ENCODE data around the gene CCHCR1. TPM values are rescaled to one million over a fixed set of nuclear protein-coding genes. Genes with fewer than 3 reads are reported as not detected.
"Not testable (repeated sequence)": the region's sequence is repeated elsewhere in the genome, so short reads cannot be mapped to it uniquely, and the experiment has no call there.

Gene CCHCR1
- total RNA-seq, 2 donors from 2014 or later, result 9.6 to 13.4 TPM

DNA sequence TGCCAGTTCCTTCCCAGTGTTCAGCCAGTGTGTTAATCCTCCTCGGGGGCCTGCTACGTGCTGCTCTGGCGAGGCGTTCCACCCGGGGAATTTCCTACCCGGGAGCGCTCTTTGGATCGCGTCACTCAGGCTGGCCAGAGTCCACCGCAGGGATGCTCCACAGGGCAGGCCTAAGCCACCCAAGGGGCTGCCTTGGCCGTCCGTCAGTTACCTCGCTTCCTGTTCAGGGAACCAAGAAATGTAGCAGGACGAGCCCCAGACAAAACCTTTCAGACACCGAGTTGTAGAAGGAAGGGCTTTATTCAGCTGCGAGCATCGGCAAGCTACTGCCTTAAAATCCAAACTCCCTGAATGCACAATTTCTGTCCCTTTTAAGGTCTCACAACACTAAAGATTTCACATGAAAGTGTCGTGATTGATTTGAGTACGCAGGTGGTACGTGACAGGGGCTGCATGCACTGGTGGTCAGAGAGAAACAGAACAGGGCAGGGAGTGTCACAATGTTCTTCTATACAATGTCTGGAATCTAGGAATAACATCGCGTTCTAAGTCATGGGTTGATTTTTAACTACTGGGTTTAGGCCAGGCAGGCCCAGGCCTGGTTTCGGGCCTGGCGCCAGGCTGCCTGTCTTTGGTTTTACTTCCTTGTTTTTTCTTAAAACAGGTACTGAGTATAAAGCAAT is 28.6 kb upstream of the CCHCR1 start:
- DNase-seq (ENCODE audit: low spot score), result peak; percentile 85

DNA sequence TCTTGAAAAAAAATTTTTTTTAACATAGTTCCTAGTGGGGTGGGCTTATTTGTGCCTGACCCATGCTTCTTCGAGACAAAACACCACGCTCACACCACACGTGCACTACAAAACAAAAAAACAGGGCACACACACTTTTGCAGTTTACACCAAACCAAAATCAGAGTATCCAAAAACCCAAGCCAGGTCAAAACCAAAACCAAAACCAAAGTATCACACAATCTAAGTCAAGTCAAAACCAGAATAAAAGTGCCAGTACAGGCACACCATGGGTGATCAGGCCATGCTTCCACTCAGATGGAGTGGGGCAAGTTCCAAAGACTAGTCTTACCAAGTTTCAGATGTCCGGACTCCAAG is 28.1 kb upstream of the CCHCR1 start:
- DNase-seq (ENCODE audit: low spot score), result not testable (repeated sequence)
- intact Hi-C loops (cut with DNase I), result loop anchor here in 1 of 2 donors (1.0 kb wide), 1 partner anchor 23 kb away; no protein-coding TSS in a partner anchor

More for the DNA sequence above, 28.6 kb upstream of the CCHCR1 start:
- intact Hi-C loops (cut with DNase I), result no loop called here

GRCh38 chr6:31183859-31184258 is 26.3 kb upstream of the CCHCR1 start:
- DNase-seq (ENCODE audit: low spot score); intact Hi-C loops (cut with DNase I): not testable (repeated sequence)

DNA sequence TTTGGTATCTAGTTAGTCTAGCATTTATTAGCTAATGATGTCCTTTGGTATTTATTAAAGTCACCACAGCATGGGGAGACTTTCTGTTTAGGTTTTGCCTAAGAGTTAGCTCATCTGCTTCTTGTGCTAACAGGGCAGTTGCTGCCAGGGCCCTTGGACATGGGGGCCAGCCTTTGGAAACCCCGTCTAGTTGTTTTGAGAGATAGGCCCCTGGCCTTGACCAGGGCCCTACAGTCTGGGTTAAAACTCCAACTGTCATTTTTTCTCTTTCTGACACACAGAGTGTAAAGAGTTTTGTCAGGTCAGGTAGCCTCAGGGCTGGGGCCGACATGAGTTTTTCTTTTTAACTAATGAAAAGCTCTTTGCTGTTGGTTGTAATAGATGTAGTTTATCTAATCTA is 25.7 kb upstream of the CCHCR1 start:
- intact Hi-C loops (cut with DNase I); DNase-seq (ENCODE audit: low spot score): not testable (repeated sequence)

GRCh38 chr6:31180500-31180899 is 22.9 kb upstream of the CCHCR1 start:
- intact Hi-C loops (cut with DNase I), result no loop called here
- peak; percentile 94 for DNase-seq (ENCODE audit: low spot score)

- intact Hi-C loops (cut with DNase I), result no loop called here
These were observed 22.3 kb upstream of the CCHCR1 start for GRCh38 chr6:31179896-31180295.

GRCh38 chr6:31179042-31179386 is 21.4 kb upstream of the CCHCR1 start:
- peak; percentile 46 for DNase-seq (ENCODE audit: low spot score)
- intact Hi-C loops (cut with DNase I), result no loop called here

More at GRCh38 chr6:31179896-31180295, 22.3 kb upstream of the CCHCR1 start:
- peak; percentile 69 for DNase-seq (ENCODE audit: low spot score)

DNA sequence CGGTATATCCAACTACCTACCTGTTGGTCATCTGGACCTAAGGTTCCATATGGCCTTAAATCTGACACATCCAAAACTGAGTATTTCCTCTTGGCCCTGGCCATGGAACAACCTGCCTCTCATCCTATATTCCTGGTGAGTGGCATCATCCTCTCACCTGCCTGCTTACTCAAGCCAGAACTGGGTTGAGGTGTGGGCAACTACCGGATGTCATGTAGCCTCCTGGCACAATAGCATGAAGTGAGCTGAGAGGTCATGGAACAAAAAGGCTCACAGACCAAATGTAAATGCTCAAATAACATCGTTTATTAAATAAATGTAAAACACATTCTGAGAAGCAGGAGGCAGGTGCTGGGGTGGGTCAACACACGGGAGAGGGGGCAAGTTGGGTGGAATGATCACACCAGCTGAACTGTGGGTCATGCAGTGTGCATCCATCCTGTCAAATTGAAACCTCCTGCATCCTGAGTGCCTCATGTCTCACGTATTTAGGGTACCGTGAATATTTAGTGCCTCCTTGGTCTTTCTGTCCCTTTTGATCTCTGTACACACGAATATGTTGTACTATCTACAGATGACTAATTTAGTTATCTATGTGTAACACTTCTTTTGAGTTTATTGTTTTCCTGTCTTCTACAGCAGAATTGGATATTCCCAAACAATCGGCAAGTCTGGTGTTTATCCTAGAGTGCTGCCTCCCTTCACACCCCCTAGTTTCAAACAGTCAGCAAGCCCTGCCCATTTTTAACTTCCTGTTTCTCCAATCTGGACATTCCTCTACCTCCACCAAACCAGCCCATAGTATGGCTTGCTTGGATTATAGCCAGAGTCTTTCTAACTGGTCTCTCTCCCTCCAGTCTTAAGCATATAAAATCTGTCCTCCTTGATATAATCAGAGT is 20.8 kb upstream of the CCHCR1 start:
- intact Hi-C loops (cut with DNase I), result no loop called here
- DNase-seq (ENCODE audit: low spot score), result no peak

DNA sequence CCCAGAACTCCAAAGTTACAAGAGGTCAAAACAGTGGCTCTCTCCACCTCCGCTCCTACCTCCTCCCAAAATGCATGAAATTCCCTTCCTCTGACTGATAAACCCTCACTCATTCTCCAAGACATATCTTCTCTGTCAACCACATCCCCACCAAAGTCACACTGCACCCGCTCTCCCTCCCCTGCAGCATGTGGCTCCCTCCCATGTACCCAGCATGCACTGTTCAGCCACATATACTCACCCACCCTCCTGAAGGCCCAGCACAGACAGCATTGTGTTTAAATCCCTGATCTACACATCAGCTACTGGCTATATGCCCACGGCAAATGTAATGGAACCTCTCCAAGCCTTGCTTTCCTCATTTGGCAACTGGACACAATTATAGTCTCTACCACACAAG is 18.4 kb upstream of the CCHCR1 start:
- intact Hi-C loops (cut with DNase I), result no loop called here
- DNase-seq (ENCODE audit: low spot score), result no peak

DNA sequence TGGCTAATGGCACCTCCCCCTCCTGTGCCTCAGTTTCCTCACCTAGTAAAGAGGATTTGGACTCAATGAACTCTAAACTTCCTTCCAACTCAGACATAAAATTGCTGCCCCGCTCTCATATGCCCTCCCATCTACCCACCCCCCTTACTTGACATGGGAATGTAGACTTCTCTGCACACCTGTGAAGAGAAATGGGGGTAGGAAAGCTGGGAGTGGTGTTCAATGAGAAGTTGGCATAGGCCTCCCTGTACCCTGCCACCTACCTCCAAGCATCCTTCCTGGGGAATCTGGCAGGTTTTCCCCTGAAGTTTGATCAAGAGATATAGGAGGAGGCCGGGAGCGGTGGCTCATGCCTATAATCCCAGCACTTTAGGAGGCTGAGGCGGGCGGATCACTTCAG is 16.8 kb upstream of the CCHCR1 start:
- peak; percentile 44 for DNase-seq (ENCODE audit: low spot score)
- intact Hi-C loops (cut with DNase I), result no loop called here

- peak; percentile 52 for DNase-seq (ENCODE audit: low spot score)
- intact Hi-C loops (cut with DNase I), result no loop called here
These were observed 15.8 kb upstream of the CCHCR1 start for GRCh38 chr6:31173406-31173805.

DNA sequence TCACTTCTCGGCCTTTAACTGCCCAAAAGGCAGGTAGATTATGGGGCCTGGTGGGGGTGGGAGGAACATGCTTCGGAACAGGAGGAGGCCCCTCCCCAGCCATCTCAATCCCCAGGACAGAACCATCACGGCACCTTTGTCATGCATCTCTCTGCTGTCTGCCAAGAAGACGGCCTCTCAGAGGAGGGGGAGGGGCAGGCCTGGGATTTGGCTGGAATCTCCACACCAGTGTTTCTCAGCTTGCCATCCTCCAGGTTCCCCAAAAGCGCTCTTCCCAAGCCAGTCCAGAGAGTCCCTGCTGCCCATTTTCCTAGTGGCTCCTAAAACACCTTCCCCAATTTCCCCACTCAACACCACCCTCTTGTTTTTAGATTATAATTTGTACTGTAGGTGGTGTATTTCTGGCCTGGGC is 15.4 kb upstream of the CCHCR1 start:
- DNase-seq (ENCODE audit: low spot score), result peak; percentile 48
- intact Hi-C loops (cut with DNase I), result no loop called here

DNA sequence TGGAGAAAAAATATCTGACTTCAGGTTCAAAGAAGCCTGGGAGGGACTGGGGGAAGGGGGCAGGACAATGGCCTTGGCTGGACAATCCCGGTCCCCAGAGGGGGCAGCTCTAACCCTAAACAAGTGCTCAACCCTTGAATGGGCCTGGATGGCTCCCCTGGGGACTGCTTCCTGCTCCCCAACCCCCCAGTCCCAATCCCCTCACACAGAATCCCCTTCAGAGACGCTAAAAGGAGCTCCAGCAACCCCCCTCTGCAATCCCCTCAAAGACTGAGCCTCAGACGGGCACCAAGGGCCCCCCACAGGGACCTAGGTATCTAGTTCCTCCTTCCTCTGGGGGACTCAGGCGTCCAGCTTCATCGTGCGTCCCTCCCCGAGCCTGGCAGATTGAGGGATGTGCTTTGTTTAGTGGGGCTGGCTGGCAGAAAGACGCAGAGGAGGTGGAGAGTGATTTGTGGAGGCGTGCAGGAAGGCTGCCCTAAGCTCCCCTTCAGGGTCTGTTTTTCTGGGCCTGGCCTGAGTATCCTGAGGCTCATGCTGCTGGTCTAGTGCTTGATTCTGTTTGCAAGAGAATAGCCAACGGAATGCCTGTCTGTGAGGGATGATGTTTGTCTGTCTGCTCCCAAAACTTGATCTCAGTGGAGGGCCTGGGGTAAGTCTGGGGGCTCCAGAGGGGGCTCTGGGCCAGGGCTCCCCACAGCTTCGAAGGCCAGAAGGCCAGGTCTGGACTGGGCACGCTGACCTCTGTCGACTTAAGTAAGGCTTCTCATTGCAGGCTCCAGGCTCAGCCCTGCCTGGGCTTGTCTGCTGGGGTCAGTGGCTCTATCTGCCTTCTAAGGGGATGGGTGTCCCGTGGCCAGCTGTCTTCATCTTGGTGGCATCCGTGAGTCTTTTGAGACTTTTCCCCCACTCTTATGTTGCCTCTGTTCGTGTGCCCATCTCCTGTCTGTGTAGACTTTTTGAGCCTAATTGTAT is 14.6 kb upstream of the CCHCR1 start:
- DNase-seq (ENCODE audit: low spot score), result peak; percentile 58
- intact Hi-C loops (cut with DNase I), result no loop called here

DNA sequence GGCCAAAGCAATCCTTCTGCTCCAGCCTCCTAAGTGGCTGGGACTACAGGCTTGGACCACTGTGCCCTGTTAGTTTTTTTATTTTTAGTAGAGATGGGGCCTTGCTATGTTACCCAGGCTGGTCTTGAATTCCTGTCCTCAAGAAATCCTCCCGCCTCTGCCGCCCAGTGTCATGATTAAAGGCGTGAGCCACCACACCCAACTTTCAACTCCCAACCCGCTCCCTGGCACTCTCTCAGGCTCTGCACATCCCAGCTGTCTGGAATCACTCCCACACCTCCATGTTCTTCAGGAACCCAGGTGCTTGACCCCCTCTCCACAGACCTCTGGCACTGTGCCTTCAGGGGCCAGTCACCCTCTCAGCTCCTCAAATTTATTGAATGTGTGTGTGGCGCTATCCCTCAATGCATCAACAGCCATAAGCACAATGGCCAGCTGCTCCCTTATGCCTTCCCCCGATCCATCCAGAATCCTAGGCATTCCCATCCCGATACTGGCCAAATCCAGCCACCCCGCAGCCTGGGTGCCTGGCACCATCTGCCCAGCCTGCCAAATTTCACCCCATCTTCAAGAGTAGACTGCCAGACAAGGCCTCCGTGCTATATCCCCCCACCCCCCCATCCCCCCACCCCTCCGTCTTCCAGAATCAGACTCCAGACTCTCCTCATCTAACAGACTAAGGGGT is 13.5 kb upstream of the CCHCR1 start:
- no peak for DNase-seq (ENCODE audit: low spot score)
- intact Hi-C loops (cut with DNase I), result no loop called here

GRCh38 chr6:31170600-31170881 is 12.9 kb upstream of the CCHCR1 start, which contains the start of gene POU5F1:
POU5F1 (minus strand) TSS chr6:31170682; CDS start chr6:31170620, 62 bp downstream.
- no peak for DNase-seq (ENCODE audit: low spot score)
- intact Hi-C loops (cut with DNase I), result no loop called here

DNA sequence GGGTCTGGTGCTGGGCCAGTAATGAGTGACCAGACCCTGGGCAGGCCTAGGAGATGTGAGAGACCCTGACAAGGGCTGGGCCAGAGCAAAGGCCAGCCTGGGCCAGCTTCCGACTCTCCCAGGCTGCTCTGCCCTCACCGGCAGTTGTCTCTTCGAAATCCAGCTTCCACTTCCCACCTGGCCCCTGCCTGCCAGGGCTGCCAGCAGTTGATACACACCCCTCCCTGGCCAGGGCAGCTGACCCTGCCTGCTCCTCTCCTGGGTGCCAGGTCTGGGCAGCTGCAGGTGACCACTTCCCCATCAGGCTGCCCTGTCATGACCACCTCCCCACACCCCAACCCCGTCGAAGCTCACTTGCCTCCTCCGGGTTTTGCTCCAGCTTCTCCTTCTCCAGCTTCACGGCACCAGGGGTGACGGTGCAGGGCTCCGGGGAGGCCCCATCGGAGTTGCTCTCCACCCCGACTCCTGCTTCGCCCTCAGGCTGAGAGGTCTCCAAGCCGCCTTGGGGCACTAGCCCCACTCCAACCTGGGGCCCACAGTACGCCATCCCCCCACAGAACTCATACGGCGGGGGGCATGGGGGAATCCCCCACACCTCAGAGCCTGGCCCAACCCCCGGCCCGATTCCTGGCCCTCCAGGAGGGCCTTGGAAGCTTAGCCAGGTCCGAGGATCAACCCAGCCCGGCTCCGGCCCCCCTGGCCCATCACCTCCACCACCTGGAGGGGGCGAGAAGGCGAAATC is 12.4 kb upstream of the CCHCR1 start:
- intact Hi-C loops (cut with DNase I); DNase-seq (ENCODE audit: low spot score): not testable (repeated sequence)

DNA sequence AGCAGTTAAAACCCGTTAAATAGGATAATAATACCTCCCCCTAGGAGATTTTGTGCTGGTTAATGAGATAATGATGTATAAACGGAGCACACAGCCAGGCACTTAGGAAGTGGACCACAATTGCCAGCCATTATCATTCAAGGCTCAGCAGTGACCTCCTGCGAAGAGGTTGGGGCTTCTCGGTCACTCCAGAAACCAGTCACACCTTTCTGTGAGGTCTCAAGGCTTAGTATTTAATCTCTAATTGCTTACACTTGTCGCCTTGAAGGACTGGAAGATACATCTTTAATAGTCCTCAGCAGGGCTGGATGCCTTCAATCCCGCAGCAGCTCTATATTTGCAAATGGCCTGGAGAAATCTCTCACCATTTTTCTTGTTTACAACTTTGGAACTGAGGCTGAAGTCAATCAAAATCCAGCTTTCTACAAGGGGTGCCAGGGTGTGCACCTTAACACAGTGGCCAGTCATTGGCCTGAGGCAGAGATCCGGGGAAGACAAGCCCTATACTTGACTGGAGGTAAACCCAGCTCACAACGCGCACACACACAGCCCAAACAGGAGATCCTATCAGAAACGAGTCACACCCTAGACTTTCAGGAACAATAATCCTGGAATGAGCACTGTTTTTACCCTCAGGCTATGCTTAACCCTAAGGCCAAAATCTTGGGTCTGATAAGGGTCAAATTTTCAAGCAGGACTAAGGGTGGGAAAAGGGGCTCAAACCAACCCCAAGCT is 11.7 kb upstream of the CCHCR1 start:
- DNase-seq (ENCODE audit: low spot score), result no peak
- intact Hi-C loops (cut with DNase I), result no loop called here

DNA sequence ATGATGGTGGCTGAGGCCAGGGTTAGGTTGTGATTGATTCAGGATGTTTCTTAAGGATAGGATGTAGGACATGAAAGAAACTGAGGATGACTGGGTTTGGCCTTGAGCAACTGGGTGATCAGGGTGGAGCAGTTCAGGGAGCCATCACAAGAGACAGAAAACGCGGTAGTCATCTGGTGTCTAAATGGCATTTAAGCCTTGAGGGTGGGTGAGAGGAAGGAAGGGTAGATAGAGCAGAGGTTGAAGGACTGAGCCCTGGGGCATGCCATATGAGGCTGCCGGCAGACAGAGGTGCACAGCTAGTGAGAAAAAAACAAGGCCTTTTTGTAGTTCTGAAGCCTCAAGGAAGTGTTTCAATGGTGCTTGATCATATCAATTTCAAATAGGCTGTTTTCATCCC is 11.0 kb upstream of the CCHCR1 start:
- intact Hi-C loops (cut with DNase I), result no loop called here

More for the DNA sequence above, 11.0 kb upstream of the CCHCR1 start:
- DNase-seq (ENCODE audit: low spot score), result no peak

Measured in posterior vena cava (tissue), 2 donors.